SK-N-SH treated with all-trans-retinoic acid at 6 μM for 48 hours (cell line): ENCODE measurements around the gene GRB2.

ENCODE experiments used
- ATAC-seq: fragments of 200-7000 bp; cut with Tn5 transposase; 3 replicates; pipeline ENCODE4 v1.9.1; 2020; ENCODE audit warnings: mild to moderate bottlenecking, moderate library complexity
- ARNTL ChIP-seq: fragments of 450-650 bp; formaldehyde crosslinking; IDR thresholded peaks from 2 replicates; pipeline ENCODE4 v1.5.0; 2020; ENCODE audit warnings: low read depth, mild to moderate bottlenecking, moderate library complexity, borderline replicate concordance
- BACH2 ChIP-seq: fragments of 250-450 bp; sonication (Bioruptor Pico); IDR thresholded peaks from 2 replicates; pipeline ENCODE4 v1.9.0; 2021; ENCODE audit warnings: mild to moderate bottlenecking, borderline replicate concordance
- CREB5 ChIP-seq: fragments of 250-450 bp; sonication (Bioruptor Pico); IDR thresholded peaks from 2 replicates; pipeline ENCODE4 v1.5.1; 2020; ENCODE audit warnings: low read depth, mild to moderate bottlenecking, moderate library complexity
- CSRNP3 ChIP-seq: fragments of 250-450 bp; sonication (Bioruptor Pico); IDR thresholded peaks from 2 replicates; pipeline ENCODE4 v1.5.1; 2021; ENCODE audit warnings: mild to moderate bottlenecking, moderate library complexity
- ESRRG ChIP-seq: fragments of 250-450 bp; sonication (Bioruptor Pico); IDR thresholded peaks from 2 replicates; pipeline ENCODE4 v1.6.1; 2021; ENCODE audit warnings: mild to moderate bottlenecking
- GLIS3 ChIP-seq: fragments of 250-450 bp; sonication (Bioruptor Pico); IDR thresholded peaks from 2 replicates; pipeline ENCODE4 v1.5.0; 2020; ENCODE audit warnings: mild to moderate bottlenecking, moderate library complexity
- ISL1 ChIP-seq: fragments of 250-450 bp; sonication (Bioruptor Pico); IDR thresholded peaks from 2 replicates; pipeline ENCODE4 v2.1.2; 2022; ENCODE audit warnings: mild to moderate bottlenecking, moderate library complexity
- OSR1 ChIP-seq: fragments of 250-450 bp; sonication (Bioruptor Pico); IDR thresholded peaks from 2 replicates; pipeline ENCODE4 v1.8.0; 2022; ENCODE audit warnings: moderate library complexity, mild to moderate bottlenecking, inconsistent platforms
- POU6F1 ChIP-seq: fragments of 250-450 bp; sonication (Bioruptor Pico); IDR thresholded peaks from 2 replicates; pipeline ENCODE4 v1.8.0; 2021; ENCODE audit warnings: low read depth, mild to moderate bottlenecking, moderate library complexity, borderline replicate concordance
- PPARA ChIP-seq: fragments of 250-450 bp; sonication (Bioruptor Pico); IDR thresholded peaks from 2 replicates; pipeline ENCODE4 v1.5.0; 2020; ENCODE audit warnings: mild to moderate bottlenecking, borderline replicate concordance
- RARB ChIP-seq: fragments of 250-450 bp; sonication (Bioruptor Pico); IDR thresholded peaks from 2 replicates; pipeline ENCODE4 v1.8.0; 2021; ENCODE audit warnings: mild to moderate bottlenecking, moderate library complexity
- SNAI2 ChIP-seq: fragments of 250-450 bp; sonication (Bioruptor Pico); IDR thresholded peaks from 2 replicates; pipeline ENCODE4 v1.5.0; 2020; ENCODE audit warnings: mild to moderate bottlenecking, moderate library complexity
- TOX ChIP-seq: fragments of 250-450 bp; sonication (Bioruptor Pico); IDR thresholded peaks from 2 replicates; pipeline ENCODE4 v1.8.0; 2021; ENCODE audit warnings: mild to moderate bottlenecking, moderate library complexity, borderline replicate concordance
- TSHZ2 ChIP-seq: fragments of 250-450 bp; sonication (Bioruptor Pico); IDR thresholded peaks from 2 replicates; pipeline ENCODE4 v1.5.0; 2020; ENCODE audit warnings: mild to moderate bottlenecking, moderate library complexity
- ZFP3 ChIP-seq: fragments of 250-450 bp; sonication (Bioruptor Pico); IDR thresholded peaks from 2 replicates; pipeline ENCODE4 v1.5.0; 2020; ENCODE audit warnings: mild to moderate bottlenecking, moderate library complexity
- ZNF70 ChIP-seq: fragments of 450-650 bp; formaldehyde crosslinking; IDR thresholded peaks from 2 replicates; pipeline ENCODE4 v1.5.0; 2020; ENCODE audit warnings: mild to moderate bottlenecking, moderate library complexity
- ZNF8 ChIP-seq: fragments of 450-650 bp; formaldehyde crosslinking; IDR thresholded peaks from 2 replicates; pipeline ENCODE4 v1.5.0; 2020; ENCODE audit warnings: mild to moderate bottlenecking, moderate library complexity

The GRB2 gene

GRCh38 chr17:75412455-75413317 lies 7.2 kb upstream of the GRB2 start:
- peak; percentile 91 for ATAC-seq

GRCh38 chr17:75411328-75412067 lies 6.0 kb upstream of the GRB2 start:
- ATAC-seq = no peak
- no peak for TF ChIP-seq ZNF70
- TF ChIP-seq RARB (CRISPR knock-in tag) = no peak
- no peak for TF ChIP-seq CSRNP3 (CRISPR knock-in tag)
- no peak for TF ChIP-seq TSHZ2 (CRISPR knock-in tag)
- no peak for TF ChIP-seq TOX
- TF ChIP-seq POU6F1 (CRISPR knock-in tag) = no peak
- TF ChIP-seq ISL1 = no peak

More at GRCh38 chr17:75412455-75413317, 7.2 kb upstream of the GRB2 start:
- TF ChIP-seq SNAI2 (CRISPR knock-in tag) (no peak), ESRRG (CRISPR knock-in tag) (no peak), ARNTL (no peak), CSRNP3 (CRISPR knock-in tag) (no peak), BACH2 (CRISPR knock-in tag) (no peak), GLIS3 (no peak), POU6F1 (CRISPR knock-in tag) (no peak), ISL1 (no peak), TSHZ2 (CRISPR knock-in tag) (no peak), CREB5 (no peak), TOX (no peak), ZFP3 (CRISPR knock-in tag) (no peak), OSR1 (no peak), PPARA (CRISPR knock-in tag) (no peak), ZNF8 (CRISPR knock-in tag) (no peak)
